Heart left ventricle (tissue), 16 donors: ENCODE results near the gene VIT. TPM values are rescaled to one million over a fixed set of nuclear protein-coding genes. Genes with fewer than 3 reads are reported as not detected.
"Not testable (repeated sequence)": the region's sequence is repeated elsewhere in the genome, so short reads cannot be mapped to it uniquely, and the experiment has no call there.

Experiments
- ATAC-seq, 4 donors: fragments of 200-7000 bp; cut with Tn5 transposase; one replicate each; pipeline ENCODE4 v1.9.1; 2020 to 2022; ENCODE audit warnings: moderate library complexity in 4 of 4, mild to moderate bottlenecking in 3 of 4, moderate number of reproducible peaks in 1 of 4
- DNase-seq, 5 donors: peaks; one replicate each; pipeline ENCODE4 v3.0.0-alpha.2; 2020
- H3K27ac ChIP-seq, 12 donors: fragments of 200-600 bp; sonication (generic) in 4 of 12; one replicate each; pipeline versions ENCODE4 v1.5.0 to v1.8.0; 2016 to 2022; ENCODE audit warnings: mild to moderate bottlenecking in 2 of 12
- H3K27me3 ChIP-seq, 9 donors: fragments of 200-600 bp; sonication (generic) in 2 of 9; one replicate each; pipeline versions ENCODE4 v1.5.1 to v1.8.0; 2016 to 2022; ENCODE audit warnings: mild to moderate bottlenecking in 3 of 9
- H3K36me3 ChIP-seq, 9 donors: fragments of 200-600 bp; sonication (generic) in 2 of 9; one replicate each; pipeline versions ENCODE4 v1.5.0 to v1.8.0; 2018 to 2022; ENCODE audit warnings: mild to moderate bottlenecking in 2 of 9
- H3K4me1 ChIP-seq, 12 donors: fragments of 200-600 bp; sonication (generic) in 4 of 12; one replicate each; pipeline versions ENCODE4 v1.5.0 to v1.8.0; 2016 to 2022; ENCODE audit warnings: mild to moderate bottlenecking in 3 of 12
- H3K4me3 ChIP-seq, 12 donors: fragments of 200-600 bp; sonication (generic) in 4 of 12; one replicate each; pipeline versions ENCODE4 v1.5.0 to v1.8.0; 2017 to 2022; ENCODE audit warnings: mild to moderate bottlenecking in 9 of 12, moderate library complexity in 4 of 12
- H3K9me3 ChIP-seq, 12 donors: fragments of 200-600 bp; sonication (generic) in 4 of 12; one replicate each; pipeline versions ENCODE4 v1.5.0 to v1.8.0; 2016 to 2022; ENCODE audit warnings: mild to moderate bottlenecking in 1 of 12
- POLR2A ChIP-seq, 2 donors: fragments of 450-650 bp; IDR thresholded peaks; one replicate each; pipeline ENCODE4 v1.6.1; 2017; ENCODE audit warnings: antibody characterized with exemption in 2 of 2, mild to moderate bottlenecking in 2 of 2, moderate library complexity in 2 of 2
- WGBS, 4 donors: extraction: QIAGEN DNeasy Blood & Tissue Kit in 2 of 4; methylation state at CpG; one replicate each; pipeline versions ENCODE4 v1.1.5 to v1.1.7; 2013 to 2018; 5-methylcytosine and 5-hydroxymethylcytosine counted together
- intact Hi-C, 10 donors: fragments of 100-400 bp; cut with DNase I; formaldehyde crosslinking; loops; one replicate each; pipeline versions ENCODE4 v1.11.1 to v1.14.2; 2022
- polyA plus RNA-seq, 2 donors: library from polyadenylated mRNA; stranded (reverse); fragments of 200-250 nt; gene quantifications; one replicate each; pipeline ENCODE4 v1.2.3, GENCODE V29; 2013
- total RNA-seq, 9 donors: library from RNA; depleted of rRNA in 2 of 9; stranded (reverse); fragments of >200 nt in 2 of 9; fragmentation: NEBNext Ultra II Directional in 3 of 9; extraction: Animal tissue kit (Norgen Biotek cat#: 25700) in 3 of 9; gene quantifications; one replicate each; pipeline versions ENCODE4 v1.1.0 to v1.2.4, GENCODE V29; 2016 to 2023
- TF ChIP-seq, protein P1 (sequence below), 12 donors: fragments of 200-600 bp; sonication (generic) in 4 of 12; IDR thresholded peaks; one replicate each; pipeline versions ENCODE4 v1.5.0 to v1.8.0; 2018 to 2022; ENCODE audit warnings: antibody characterized with exemption in 12 of 12, mild to moderate bottlenecking in 5 of 12
- donor health status: ischemic (EF 13 %, LVEDD 7.1; RV severe dilation, severe dysfunction).
- donor health status: healthy with polysubstance abuse.
- donor health status: DM: no; HTN: yes; CAD: no.
- donor health status: DM: no; HTN: no; CAD: no.
- donor health status: ischemic (EF 25% LVEDD 6.9; RV normal size, moderate dysfunction).
- donor health status: ischemic (EF 25% LVEDD 5.7; RV mildly dilated, moderate dysfunction).
- donor health status: healthy.
- donor health status: DM: yes; HTN: yes; CAD: no.
- donor health status: ischemic (EF 35%, LVEDD 5.7; RV mildly dilated, moderate dysfunction).
- donor health status: nonischemic (EF 11% LVEDD 7.7; RV severe dilation, severe dysfunction).
- donor health status: DM: yes; HTN: yes; CAD: no.
- donor health status: PGD.
- donor health status: ischemic (EF 29% LVEDD 5.4; RV normal size, mild dysfunction).
- donor health status: nonischemic (EF 23%, LVEDD 6.1; RV moderate dilation, normal function).

The VIT gene
- total and polyA plus RNA-seq, 11 donors = 1.0 to 34.9 (median 4.9) TPM

DNA sequence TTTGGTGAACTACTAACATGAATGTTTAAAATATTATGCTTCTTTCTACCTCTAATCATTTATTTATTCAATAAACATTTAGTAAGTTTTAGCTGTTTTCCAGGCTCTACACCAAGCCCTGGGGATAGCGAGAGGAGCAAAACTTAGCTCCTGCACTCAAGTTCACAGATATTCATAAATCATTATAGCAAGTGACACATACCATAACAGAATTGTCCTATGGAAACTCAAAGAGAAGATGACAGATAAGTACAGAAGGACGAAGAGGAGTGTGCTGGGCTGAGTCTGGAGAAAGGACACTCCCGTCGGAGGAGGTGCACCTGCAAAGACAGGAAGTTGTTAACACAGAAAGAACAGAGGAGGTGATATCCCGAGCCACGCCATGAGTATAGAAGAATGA is 13.9 kb upstream of the VIT start:
- DNase-seq = no peak
- Histone ChIP-seq H3K36me3 (no peaks in the 10 kb centered on the region), H3K27ac (no peak overlapping the region), H3K4me1 (peaks cover 0 to 5% (median 0%) of the 10 kb centered on the region in 12 donors), H3K27me3 (no peaks in the 10 kb centered on the region), H3K9me3 (peaks cover 0 to 16% (median 0%) of the 10 kb centered on the region in 12 donors), H3K4me3 (no peak overlapping the region)
- WGBS, 4 donors = 63 to 71% (median 66%) methylated on average over 6 of the region's 6 CpGs
- TF ChIP-seq, protein P1, sequence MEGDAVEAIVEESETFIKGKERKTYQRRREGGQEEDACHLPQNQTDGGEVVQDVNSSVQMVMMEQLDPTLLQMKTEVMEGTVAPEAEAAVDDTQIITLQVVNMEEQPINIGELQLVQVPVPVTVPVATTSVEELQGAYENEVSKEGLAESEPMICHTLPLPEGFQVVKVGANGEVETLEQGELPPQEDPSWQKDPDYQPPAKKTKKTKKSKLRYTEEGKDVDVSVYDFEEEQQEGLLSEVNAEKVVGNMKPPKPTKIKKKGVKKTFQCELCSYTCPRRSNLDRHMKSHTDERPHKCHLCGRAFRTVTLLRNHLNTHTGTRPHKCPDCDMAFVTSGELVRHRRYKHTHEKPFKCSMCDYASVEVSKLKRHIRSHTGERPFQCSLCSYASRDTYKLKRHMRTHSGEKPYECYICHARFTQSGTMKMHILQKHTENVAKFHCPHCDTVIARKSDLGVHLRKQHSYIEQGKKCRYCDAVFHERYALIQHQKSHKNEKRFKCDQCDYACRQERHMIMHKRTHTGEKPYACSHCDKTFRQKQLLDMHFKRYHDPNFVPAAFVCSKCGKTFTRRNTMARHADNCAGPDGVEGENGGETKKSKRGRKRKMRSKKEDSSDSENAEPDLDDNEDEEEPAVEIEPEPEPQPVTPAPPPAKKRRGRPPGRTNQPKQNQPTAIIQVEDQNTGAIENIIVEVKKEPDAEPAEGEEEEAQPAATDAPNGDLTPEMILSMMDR (IDR thresholded peaks at IDR 0.05) = no peak
- TF ChIP-seq POLR2A (IDR thresholded peaks at IDR 0.05) = no peak
- intact Hi-C loops = no loop called here
- no peak for ATAC-seq

DNA sequence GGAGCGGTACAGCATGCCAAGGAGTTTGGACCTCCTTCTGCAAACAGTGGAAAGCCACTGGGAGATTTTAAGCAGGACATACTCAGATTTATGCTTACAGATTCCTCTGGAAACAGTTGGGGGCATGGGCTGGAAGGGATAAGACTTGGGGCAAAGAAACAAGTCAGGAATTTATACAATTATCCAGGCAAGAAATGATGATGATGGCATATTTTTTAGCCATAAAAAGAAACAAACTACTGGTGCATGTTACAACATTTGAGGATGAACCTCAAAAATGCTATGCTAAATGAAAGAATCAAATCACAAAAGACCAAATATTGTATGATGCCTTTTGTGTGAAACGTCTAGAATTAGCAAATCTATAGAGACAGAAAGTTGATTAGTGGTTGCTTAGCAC is 13.5 kb upstream of the VIT start:
- H3K27ac ChIP-seq = no peak overlapping the region
- intact Hi-C loops = no loop called here
- DNase-seq = no peak
- no peak overlapping the region for H3K4me3 ChIP-seq
- H3K36me3 ChIP-seq = no peaks in the 10 kb centered on the region
- H3K27me3 ChIP-seq = no peaks in the 10 kb centered on the region
- peaks cover 0 to 1% (median 0%) of the 10 kb centered on the region in 12 donors for H3K4me1 ChIP-seq
- no peak for ATAC-seq
- WGBS, 4 donors = 55 to 58% (median 55%) methylated on average over 2 of the region's 2 CpGs
- TF ChIP-seq POLR2A (IDR thresholded peaks at IDR 0.05) = no peak
- TF ChIP-seq, protein P1 (IDR thresholded peaks at IDR 0.05) = no peak
- peaks cover 0 to 16% (median 0%) of the 10 kb centered on the region in 12 donors for H3K9me3 ChIP-seq

DNA sequence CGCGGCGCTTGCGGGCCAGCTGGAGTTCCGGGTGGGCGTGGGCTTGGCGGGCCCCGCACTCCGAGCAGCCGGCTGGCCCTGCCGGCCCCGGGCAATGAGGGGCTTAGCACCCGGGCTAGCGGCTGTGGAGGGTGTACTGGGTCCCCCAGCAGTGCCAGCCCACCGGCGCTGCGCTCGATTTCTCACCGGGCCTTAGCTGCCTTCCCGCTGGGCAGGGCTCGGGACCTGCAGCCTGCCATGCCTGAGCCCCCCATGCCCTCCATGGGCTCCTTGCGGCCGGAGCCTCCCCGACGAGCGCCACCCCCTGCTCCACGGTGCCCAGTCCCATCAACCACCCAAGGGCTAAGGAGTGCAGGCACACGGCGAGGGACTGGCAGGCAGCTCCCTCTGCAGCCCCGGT is 8.2 kb upstream of the VIT start:
- H3K27ac ChIP-seq, intact Hi-C loops, H3K4me3 ChIP-seq, DNase-seq, H3K9me3 ChIP-seq, ATAC-seq, H3K27me3 ChIP-seq, H3K36me3 ChIP-seq, H3K4me1 ChIP-seq: not testable (repeated sequence)
- 97 to 98% (median 97%) methylated on average over 6 to 30 of the region's 30 CpGs for WGBS, 4 donors

DNA sequence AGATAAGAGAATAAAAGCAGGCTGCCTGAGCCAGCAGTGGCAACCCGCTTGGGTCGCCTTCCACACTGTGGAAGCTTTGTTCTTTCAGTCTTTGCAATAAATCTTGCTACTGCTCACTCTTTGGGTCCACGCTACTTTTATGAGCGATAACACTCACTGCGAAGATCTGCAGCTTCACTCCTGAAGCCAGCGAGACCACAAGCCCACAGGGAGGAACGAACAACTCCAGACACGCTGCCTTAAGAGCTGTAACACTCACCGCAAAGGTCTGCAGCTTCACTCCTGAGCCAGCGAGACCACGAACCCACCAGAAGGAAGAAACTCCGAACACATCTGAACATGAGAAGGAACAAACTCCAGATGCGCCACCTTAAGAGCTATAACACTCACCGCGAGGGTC is 7.5 kb upstream of the VIT start:
- H3K27me3 ChIP-seq, DNase-seq, intact Hi-C loops, H3K9me3 ChIP-seq, H3K4me1 ChIP-seq, H3K4me3 ChIP-seq, H3K27ac ChIP-seq, ATAC-seq, H3K36me3 ChIP-seq: not testable (repeated sequence)
- WGBS, 4 donors = 90 to 96% (median 94%) methylated on average over 14 to 15 of the region's 15 CpGs

DNA sequence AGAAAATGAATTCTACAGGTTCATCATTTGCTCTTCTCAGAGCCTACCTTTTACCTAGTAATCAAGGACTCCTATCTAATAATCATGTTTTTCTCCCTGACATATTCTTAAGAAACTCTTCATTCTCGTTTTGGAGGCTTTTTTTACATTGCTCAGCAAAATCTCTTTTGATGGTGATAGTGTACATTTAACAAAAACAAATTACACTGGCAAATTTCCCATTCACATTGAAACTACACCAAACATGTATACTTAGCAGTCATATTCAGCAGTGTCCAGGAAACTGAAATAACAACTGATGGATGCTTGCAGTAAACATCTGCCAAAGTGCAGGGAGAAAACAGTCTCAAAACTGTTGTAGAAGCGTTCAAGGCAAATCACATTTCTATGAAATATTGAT is 4.4 kb upstream of the VIT start:
- Histone ChIP-seq H3K27ac (no peak overlapping the region), H3K36me3 (no peaks in the 10 kb centered on the region), H3K4me1 (peaks cover 0 to 3% (median 0%) of the 10 kb centered on the region in 12 donors), H3K4me3 (no peak overlapping the region), H3K27me3 (no peaks in the 10 kb centered on the region), H3K9me3 (no peaks in the 10 kb centered on the region)
- DNase-seq = no peak
- intact Hi-C loops = no loop called here
- no peak for ATAC-seq
- TF ChIP-seq, protein P1 (IDR thresholded peaks at IDR 0.05) = no peak
- TF ChIP-seq POLR2A (IDR thresholded peaks at IDR 0.05) = no peak
- WGBS, 4 donors = 44 to 49% (median 46%) methylated on average over 2 of the region's 2 CpGs
